GM18498 (cell line): Measurements from ENCODE around the gene SCN11A.

Experiments used
- ATAC-seq: cut with Tn5 transposase; IDR thresholded peaks from one replicate; pipeline ENCODE4 v1.9.1; 2021; ENCODE audit warnings: mild to moderate bottlenecking, moderate library complexity; ENCODE audit not compliant: unreplicated experiment

The SCN11A gene

GRCh38 chr3:39011191-39011736 lies 40.5 kb downstream of the SCN11A start:
- no peak for ATAC-seq

DNA sequence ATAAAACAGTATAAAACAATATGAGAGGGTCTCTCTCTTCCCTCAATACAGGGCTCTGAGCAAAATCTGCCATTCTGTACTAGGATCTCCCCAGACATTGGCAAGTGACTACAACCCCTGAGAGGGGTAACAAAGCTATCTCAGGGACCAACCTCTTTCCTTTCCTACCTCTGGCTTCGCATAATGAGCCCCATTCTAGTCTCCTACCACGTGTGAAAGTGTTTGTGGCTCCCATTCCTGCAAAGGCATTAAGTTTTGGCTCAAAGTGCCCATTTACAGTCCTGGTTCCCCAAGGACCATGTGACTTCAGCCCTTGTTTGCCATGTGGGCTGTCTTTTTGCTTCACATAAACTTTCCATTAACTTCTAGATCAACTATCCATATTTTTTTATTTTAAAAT lies 46.4 kb downstream of the SCN11A start:
- ATAC-seq: no peak
